Loucy (cell line): ENCODE results near the gene THYN1.
"Not testable (repeated sequence)": the region's sequence is repeated elsewhere in the genome, so short reads cannot be mapped to it uniquely, and the experiment has no call there.

Source experiments
- H2AFZ ChIP-seq: fragments of 200-600 bp; sonication (generic); 2 replicates; pipeline ENCODE4 v1.6.0; 2016; ENCODE audit warnings: antibody characterized with exemption, mild to moderate bottlenecking, low read length, moderate library complexity
- H3F3A ChIP-seq: fragments of 200-600 bp; 2 replicates; pipeline ENCODE4 v1.6.0; 2016; ENCODE audit warnings: antibody characterized with exemption, low read depth, mild to moderate bottlenecking
- H3K27me3 ChIP-seq: fragments of 200-600 bp; sonication (generic); 2 replicates; pipeline ENCODE4 v1.6.1; 2014; ENCODE audit warnings: low read length, mild to moderate bottlenecking; ENCODE audit not compliant: insufficient read depth, poor library complexity, severe bottlenecking
- H3K36me3 ChIP-seq: fragments of 200-600 bp; sonication (generic); 2 replicates; pipeline ENCODE4 v1.6.1; 2016; ENCODE audit warnings: low read length; ENCODE audit not compliant: insufficient read depth
- H3K4me1 ChIP-seq: fragments of 200-600 bp; sonication (generic); 2 replicates; pipeline ENCODE4 v1.5.1; 2014; ENCODE audit warnings: low read length, mild to moderate bottlenecking; ENCODE audit not compliant: insufficient read depth, poor library complexity, severe bottlenecking
- H3K4me2 ChIP-seq: fragments of 200-600 bp; sonication (generic); 2 replicates; pipeline ENCODE4 v1.6.0; 2014; ENCODE audit warnings: antibody characterized with exemption, low read length, low read depth, mild to moderate bottlenecking; ENCODE audit not compliant: poor library complexity, severe bottlenecking
- H3K4me3 ChIP-seq: fragments of 200-600 bp; sonication (generic); 2 replicates; pipeline ENCODE4 v1.5.1; 2014; ENCODE audit warnings: low read length, mild to moderate bottlenecking, mixed read lengths; ENCODE audit not compliant: poor library complexity, severe bottlenecking
- H3K79me2 ChIP-seq: fragments of 200-600 bp; sonication (generic); 2 replicates; pipeline ENCODE4 v1.6.1; 2014; ENCODE audit warnings: low read length; ENCODE audit not compliant: insufficient read depth
- H3K9ac ChIP-seq: fragments of 200-600 bp; sonication (generic); 2 replicates; pipeline ENCODE4 v1.6.0; 2014; ENCODE audit warnings: mild to moderate bottlenecking, low read depth, low read length, moderate library complexity; ENCODE audit not compliant: poor library complexity, severe bottlenecking
- H3K9me2 ChIP-seq: fragments of 200-600 bp; sonication (generic); replicated peaks from 2 replicates; pipeline ENCODE4 v1.6.1; 2016; ENCODE audit warnings: low read depth, low read length, mixed read lengths
- H3K9me3 ChIP-seq: fragments of 200-600 bp; sonication (generic); 2 replicates; pipeline ENCODE4 v1.6.1; 2014; ENCODE audit warnings: mild to moderate bottlenecking, antibody characterized with exemption, low read length, low read depth; ENCODE audit not compliant: insufficient read depth
- H4K20me1 ChIP-seq: fragments of 200-600 bp; sonication (generic); 2 replicates; pipeline ENCODE4 v1.6.0; 2014; ENCODE audit warnings: antibody characterized with exemption, low read length, mild to moderate bottlenecking; ENCODE audit not compliant: insufficient read depth, poor library complexity, severe bottlenecking
- CTCF ChIP-seq: fragments of 200-600 bp; sonication (generic); conservative IDR thresholded peaks from 2 replicates; pipeline ENCODE4 v1.5.1; 2014; ENCODE audit warnings: mild to moderate bottlenecking, antibody characterized with exemption, low read length
- EZH2phosphoT487 ChIP-seq: fragments of 200-600 bp; IDR thresholded peaks from 2 replicates; pipeline ENCODE4 v1.6.1; 2018; ENCODE audit warnings: antibody characterized with exemption, mild to moderate bottlenecking, moderate library complexity, borderline replicate concordance

Gene THYN1

DNA sequence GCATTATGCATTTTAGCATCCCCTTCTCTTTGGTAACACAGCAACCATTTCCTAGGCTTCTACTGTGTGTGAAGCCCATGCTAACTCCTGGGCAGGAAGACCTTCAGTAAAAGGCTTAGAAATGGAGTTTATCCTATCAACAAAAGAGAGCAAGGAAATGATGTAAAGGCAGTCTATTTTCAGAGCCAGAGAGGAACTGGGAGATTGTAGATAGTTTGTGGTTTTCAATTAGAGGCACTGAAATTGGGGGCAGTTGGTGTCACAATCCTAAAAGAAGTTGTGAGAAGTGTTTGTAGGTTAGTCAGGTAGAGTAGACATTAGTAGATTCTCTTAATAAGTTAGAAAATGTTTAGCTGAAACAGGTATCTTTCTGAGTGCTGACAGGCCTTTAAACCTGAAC lies 7.4 kb upstream of the THYN1 start:
- Histone ChIP-seq H3K4me1 (peaks cover 54% of the 10 kb centered on the region), H3K79me2 (no peaks in the 10 kb centered on the region; the same call in 1 of the 2 replicates), H3K9me3 (no peaks in the 10 kb centered on the region), H3K9ac (peak overlapping the region; percentile 55), H3K27me3 (no peaks in the 10 kb centered on the region), H3F3A (no peaks in the 10 kb centered on the region), H3K4me2 (peak overlapping the region; percentile 73), H3K36me3 (peaks cover 9% of the 10 kb centered on the region; the same call in 1 of the 2 replicates), H3K9me2 (no peaks in the 10 kb centered on the region), H4K20me1 (no peaks in the 10 kb centered on the region), H2AFZ (no peak overlapping the region), H3K4me3 (peak overlapping the region; percentile 50)
- TF ChIP-seq EZH2phosphoT487 = no peak
- TF ChIP-seq CTCF = no peak

GRCh38 chr11:134258577-134258976 lies 5.4 kb upstream of the THYN1 start:
- Histone ChIP-seq H3K36me3 (peaks cover 9% of the 10 kb centered on the region; the same call in 1 of the 2 replicates), H3K79me2 (peaks cover 19% of the 10 kb centered on the region)

GRCh38 chr11:134257101-134257500 lies 3.9 kb upstream of the THYN1 start:
- Histone ChIP-seq H3K27me3 (no peaks in the 10 kb centered on the region), H2AFZ (no peak overlapping the region), H3K9me2 (no peaks in the 10 kb centered on the region), H3K4me1 (peaks cover 54% of the 10 kb centered on the region), H3K9ac (no peak overlapping the region), H3K36me3 (peaks cover 9% of the 10 kb centered on the region; the same call in 1 of the 2 replicates), H4K20me1 (no peaks in the 10 kb centered on the region), H3K9me3 (no peaks in the 10 kb centered on the region), H3K79me2 (peaks cover 29% of the 10 kb centered on the region), H3F3A (no peaks in the 10 kb centered on the region), H3K4me2 (no peak overlapping the region), H3K4me3 (no peak overlapping the region)
- no peak for TF ChIP-seq CTCF
- TF ChIP-seq EZH2phosphoT487 = no peak

More at GRCh38 chr11:134258577-134258976, 5.4 kb upstream of the THYN1 start:
- no peaks in the 10 kb centered on the region for H4K20me1 ChIP-seq
- no peaks in the 10 kb centered on the region for H3K9me2 ChIP-seq
- H3K27me3 ChIP-seq = no peaks in the 10 kb centered on the region
- no peaks in the 10 kb centered on the region for H3K9me3 ChIP-seq
- no peaks in the 10 kb centered on the region for H3F3A ChIP-seq
- TF ChIP-seq EZH2phosphoT487 (no peak), CTCF (no peak)
- H3K4me1 ChIP-seq = peaks cover 57% of the 10 kb centered on the region
- no peak overlapping the region for H2AFZ ChIP-seq
- no peak overlapping the region for H3K9ac ChIP-seq
- peak overlapping the region; percentile 73 for H3K4me2 ChIP-seq
- no peak overlapping the region for H3K4me3 ChIP-seq

DNA sequence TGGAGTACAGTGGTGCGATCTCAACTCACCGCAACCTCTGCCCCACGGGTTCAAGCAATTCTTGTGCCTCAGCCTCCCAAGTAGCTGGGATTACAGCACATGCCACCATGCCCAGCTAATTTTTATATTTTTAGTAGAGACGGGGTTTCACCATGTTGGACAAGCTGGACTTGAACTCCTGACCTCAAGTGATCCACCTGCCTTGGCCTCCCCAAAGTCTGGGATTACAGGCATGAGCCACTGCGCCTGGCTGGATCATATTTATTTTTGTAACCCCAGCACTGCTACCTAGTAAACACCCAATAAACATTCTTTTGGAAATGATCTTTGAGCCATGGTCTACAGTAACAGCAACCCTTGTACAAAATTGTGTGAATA lies 2.0 kb upstream of the THYN1 start:
- H3K9ac ChIP-seq, H3K9me2 ChIP-seq, H3K9me3 ChIP-seq, H3F3A ChIP-seq, H4K20me1 ChIP-seq, H3K27me3 ChIP-seq, H2AFZ ChIP-seq, H3K4me3 ChIP-seq: not testable (repeated sequence)
- peaks cover 39% of the 10 kb centered on the region for H3K79me2 ChIP-seq
- H3K36me3 ChIP-seq = peaks cover 15% of the 10 kb centered on the region; the same call in 1 of the 2 replicates
- H3K4me1 ChIP-seq = peaks cover 41% of the 10 kb centered on the region
- H3K4me2 ChIP-seq = peak overlapping the region; percentile 89
